Heart left ventricle (tissue), 13 donors: ENCODE measurements around the gene CETP.

ENCODE experiments used
- POLR2A ChIP-seq, 2 donors: fragments of 450-650 bp; IDR thresholded peaks; one replicate each; pipeline ENCODE4 v1.6.1; 2017; ENCODE audit warnings: antibody characterized with exemption in 2 of 2, mild to moderate bottlenecking in 2 of 2, moderate library complexity in 2 of 2
- TF ChIP-seq, protein P1 (sequence below), 12 donors: fragments of 200-600 bp; sonication (generic) in 4 of 12; IDR thresholded peaks; one replicate each; pipeline versions ENCODE4 v1.5.0 to v1.8.0; 2018 to 2022; ENCODE audit warnings: antibody characterized with exemption in 12 of 12, mild to moderate bottlenecking in 5 of 12
- donor health status: ischemic (EF 13 %, LVEDD 7.1; RV severe dilation, severe dysfunction).
- donor health status: DM: no; HTN: yes; CAD: no.
- donor health status: DM: no; HTN: no; CAD: no.
- donor health status: ischemic (EF 25% LVEDD 6.9; RV normal size, moderate dysfunction).
- donor health status: ischemic (EF 25% LVEDD 5.7; RV mildly dilated, moderate dysfunction).
- donor health status: ischemic (EF 35%, LVEDD 5.7; RV mildly dilated, moderate dysfunction).
- donor health status: nonischemic (EF 11% LVEDD 7.7; RV severe dilation, severe dysfunction).
- donor health status: DM: yes; HTN: yes; CAD: no.
- donor health status: PGD.
- donor health status: ischemic (EF 29% LVEDD 5.4; RV normal size, mild dysfunction).
- donor health status: nonischemic (EF 23%, LVEDD 6.1; RV moderate dilation, normal function).

DNA sequence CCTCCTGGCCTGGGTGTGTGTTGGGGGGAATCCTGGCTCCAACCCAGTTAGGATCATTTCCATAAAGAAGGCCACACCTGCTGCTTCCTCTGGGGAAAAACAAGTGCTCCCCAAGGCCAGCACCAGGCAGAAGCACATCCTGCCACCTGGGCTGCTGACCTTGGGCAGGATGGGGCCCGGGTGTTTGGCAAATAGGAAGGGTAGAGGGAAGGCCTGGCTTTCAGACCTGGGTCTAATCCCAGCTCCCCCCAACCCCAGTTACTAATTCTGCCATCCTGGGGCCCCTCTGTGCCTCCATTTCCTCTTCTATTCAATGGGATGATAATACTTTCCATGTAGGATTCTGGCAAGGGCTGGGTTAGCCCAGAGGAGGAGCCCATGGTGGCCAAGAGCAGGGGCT, 24.6 kb downstream of the CETP start:
- TF ChIP-seq, protein P1, sequence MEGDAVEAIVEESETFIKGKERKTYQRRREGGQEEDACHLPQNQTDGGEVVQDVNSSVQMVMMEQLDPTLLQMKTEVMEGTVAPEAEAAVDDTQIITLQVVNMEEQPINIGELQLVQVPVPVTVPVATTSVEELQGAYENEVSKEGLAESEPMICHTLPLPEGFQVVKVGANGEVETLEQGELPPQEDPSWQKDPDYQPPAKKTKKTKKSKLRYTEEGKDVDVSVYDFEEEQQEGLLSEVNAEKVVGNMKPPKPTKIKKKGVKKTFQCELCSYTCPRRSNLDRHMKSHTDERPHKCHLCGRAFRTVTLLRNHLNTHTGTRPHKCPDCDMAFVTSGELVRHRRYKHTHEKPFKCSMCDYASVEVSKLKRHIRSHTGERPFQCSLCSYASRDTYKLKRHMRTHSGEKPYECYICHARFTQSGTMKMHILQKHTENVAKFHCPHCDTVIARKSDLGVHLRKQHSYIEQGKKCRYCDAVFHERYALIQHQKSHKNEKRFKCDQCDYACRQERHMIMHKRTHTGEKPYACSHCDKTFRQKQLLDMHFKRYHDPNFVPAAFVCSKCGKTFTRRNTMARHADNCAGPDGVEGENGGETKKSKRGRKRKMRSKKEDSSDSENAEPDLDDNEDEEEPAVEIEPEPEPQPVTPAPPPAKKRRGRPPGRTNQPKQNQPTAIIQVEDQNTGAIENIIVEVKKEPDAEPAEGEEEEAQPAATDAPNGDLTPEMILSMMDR (IDR thresholded peaks at IDR 0.05), result no peak
- TF ChIP-seq POLR2A (IDR thresholded peaks at IDR 0.05), result no peak
